Neuronal stem cell (in vitro differentiated cells): ENCODE results near the gene PDIA2.

Source experiments
- DNase-seq: peaks from one replicate; pipeline ENCODE4 v3.0.0-alpha.2; 2013; ENCODE audit warnings: low spot score
- H2AFZ ChIP-seq: one replicate; pipeline ENCODE4 v1.6.1; 2013; ENCODE audit warnings: mild to moderate bottlenecking, low read length, inconsistent platforms
- H2AK5ac ChIP-seq: 2 replicates; pipeline ENCODE4 v1.6.1; 2013; ENCODE audit warnings: low read depth, mild to moderate bottlenecking, inconsistent platforms, low read length, moderate library complexity, mixed read lengths
- H2BK120ac ChIP-seq: 2 replicates; pipeline ENCODE4 v1.6.1; 2013; ENCODE audit warnings: low read depth, mild to moderate bottlenecking, inconsistent platforms, low read length, moderate library complexity, mixed read lengths
- H2BK12ac ChIP-seq: one replicate; pipeline ENCODE4 v1.6.1; 2013; ENCODE audit warnings: low read length, inconsistent platforms
- H2BK15ac ChIP-seq: 2 replicates; pipeline ENCODE4 v1.6.1; 2013; ENCODE audit warnings: mild to moderate bottlenecking, low read length, inconsistent platforms, mixed read lengths
- H2BK5ac ChIP-seq: one replicate; pipeline ENCODE4 v1.6.1; 2013; ENCODE audit warnings: inconsistent platforms, mild to moderate bottlenecking, low read length, moderate library complexity
- H3K14ac ChIP-seq: one replicate; pipeline ENCODE4 v1.6.1; 2013; ENCODE audit warnings: low read length, inconsistent platforms
- H3K18ac ChIP-seq: 2 replicates; pipeline ENCODE4 v1.6.1; 2013; ENCODE audit warnings: low read length, inconsistent platforms
- H3K23ac ChIP-seq: 2 replicates; pipeline ENCODE4 v1.6.1; 2013; ENCODE audit warnings: low read depth, mild to moderate bottlenecking, mixed read lengths, low read length, inconsistent platforms; ENCODE audit not compliant: poor library complexity
- H3K27ac ChIP-seq: replicated peaks from 3 replicates; pipeline ENCODE4 v1.5.1; 2013; ENCODE audit warnings: low read length, inconsistent platforms
- H3K27me3 ChIP-seq, 3 experiments: 2 replicates each; pipeline ENCODE4 v1.6.1; 2013; ENCODE audit warnings: low read length in 3 of 3, mild to moderate bottlenecking in 2 of 3, inconsistent platforms in 1 of 3, low read depth in 1 of 3, mixed read lengths in 1 of 3, moderate library complexity in 1 of 3; ENCODE audit not compliant: control insufficient read depth in 3 of 3, insufficient read depth in 3 of 3
- H3K36me3 ChIP-seq, 2 donors: replicated peaks in 1 of 2; 2 replicates each; pipeline ENCODE4 v1.6.1; 2013; ENCODE audit warnings: low read length in 2 of 2; ENCODE audit not compliant: control insufficient read depth in 2 of 2, insufficient read depth in 2 of 2
- H3K4ac ChIP-seq: 2 replicates; pipeline ENCODE4 v1.6.1; 2013; ENCODE audit warnings: inconsistent platforms, mild to moderate bottlenecking, low read length, moderate library complexity
- H3K4me1 ChIP-seq, 2 donors: 1 replicate in 1 of 2; 2 replicates in 1 of 2; pipeline ENCODE4 v1.6.1; 2013; ENCODE audit warnings: low read length in 2 of 2, low read depth in 1 of 2; ENCODE audit not compliant: control insufficient read depth in 2 of 2, insufficient read depth in 1 of 2
- H3K4me2 ChIP-seq: one replicate; pipeline ENCODE4 v1.6.1; 2013; ENCODE audit warnings: mild to moderate bottlenecking, low read length, inconsistent platforms; ENCODE audit not compliant: insufficient read depth, poor library complexity, severe bottlenecking
- H3K4me3 ChIP-seq, 2 donors: 2 replicates each; pipeline ENCODE4 v1.5.1; 2013; ENCODE audit warnings: low read length in 2 of 2, mild to moderate bottlenecking in 2 of 2, inconsistent platforms in 1 of 2, moderate library complexity in 1 of 2
- H3K79me1 ChIP-seq: one replicate; pipeline ENCODE4 v1.6.1; 2013; ENCODE audit warnings: low read depth, mild to moderate bottlenecking, inconsistent platforms, low read length, moderate library complexity
- H3K9ac ChIP-seq: one replicate; pipeline ENCODE4 v1.6.1; 2013; ENCODE audit warnings: mild to moderate bottlenecking, low read depth, low read length, inconsistent platforms; ENCODE audit not compliant: poor library complexity
- H3K9me3 ChIP-seq, 2 donors: replicated peaks in 1 of 2; 2 replicates each; pipeline versions ENCODE3 to v1.6.1; 2013; ENCODE audit warnings: low read length in 2 of 2, mild to moderate bottlenecking in 2 of 2, inconsistent platforms in 1 of 2, low read depth in 1 of 2, mixed read lengths in 1 of 2, moderate library complexity in 1 of 2; ENCODE audit not compliant: control insufficient read depth in 2 of 2, insufficient read depth in 1 of 2
- H4K8ac ChIP-seq: one replicate; pipeline ENCODE4 v1.6.1; 2013; ENCODE audit warnings: low read depth, mild to moderate bottlenecking, inconsistent platforms, low read length, moderate library complexity
- H4K91ac ChIP-seq: one replicate; pipeline ENCODE4 v1.6.1; 2013; ENCODE audit warnings: low read length, low read depth, mild to moderate bottlenecking, inconsistent platforms; ENCODE audit not compliant: poor library complexity
- WGBS, 2 donors: extraction: QIAGEN DNeasy Blood & Tissue Kit; methylation state at CpG; one replicate each; pipeline ENCODE4 v1.1.7; 2013; ENCODE audit warnings: missing lambda C conversion rate in 2 of 2, mixed read lengths in 1 of 2; ENCODE audit not compliant: insufficient read length in 2 of 2, insufficient replicate concordance in 1 of 2; ENCODE audit errors: extremely low coverage in 2 of 2; 5-methylcytosine and 5-hydroxymethylcytosine counted together

The PDIA2 gene

GRCh38 chr16:280005-280460 is 2.9 kb upstream of the PDIA2 start:
- Histone ChIP-seq H4K91ac (no peak overlapping the region), H2BK5ac (no peak overlapping the region), H3K79me1 (no peaks in the 10 kb centered on the region), H3K4me3 (peak overlapping the region; percentile 15 to 75), H3K4ac (no peak overlapping the region), H3K4me2 (peak overlapping the region; percentile 98), H2BK12ac (peak overlapping the region; percentile 16), H3K18ac (peak overlapping the region; percentile 80), H3K4me1 (peaks cover 2 to 5% of the 10 kb centered on the region in 2 donors), H2AK5ac (peak overlapping the region; percentile 90), H2BK120ac (no peak overlapping the region), H3K9ac (no peak overlapping the region), H2BK15ac (no peak overlapping the region), H2AFZ (peak overlapping the region; percentile 40), H4K8ac (no peak overlapping the region), H3K9me3 (peaks cover 0 to 4% of the 10 kb centered on the region in 2 donors), H3K36me3 (no peaks in the 10 kb centered on the region), H3K23ac (peak overlapping the region; percentile 89), H3K14ac (no peak overlapping the region), H3K27me3 (peaks cover 2 to 63% (median 50%) of the 10 kb centered on the region in 3 experiments), H3K27ac (no peak overlapping the region)
- no CpG with 5 or more reads among the region's 47 CpGs for WGBS, 2 donors
- no peak for DNase-seq

- Histone ChIP-seq H3K79me1 (no peaks in the 10 kb centered on the region), H2AK5ac (peak within 1 kb of the TSS; percentile 90), H3K27me3 (peaks cover 2 to 59% (median 46%) of the 10 kb centered on the region in 3 experiments), H2BK15ac (peak within 1 kb of the TSS; percentile 81), H3K18ac (peak within 1 kb of the TSS; percentile 80), H3K4ac (no peak within 1 kb of the TSS), H3K14ac (no peak within 1 kb of the TSS), H3K36me3 (no peaks in the 10 kb centered on the region), H3K9ac (peak within 1 kb of the TSS; percentile 44), H3K4me1 (peaks cover 0 to 2% of the 10 kb centered on the region in 2 donors), H3K9me3 (peaks cover 0 to 5% of the 10 kb centered on the region in 2 donors), H2BK120ac (peak within 1 kb of the TSS; percentile 39), H4K8ac (no peak within 1 kb of the TSS), H4K91ac (no peak within 1 kb of the TSS), H2BK5ac (peak within 1 kb of the TSS; percentile 66), H2AFZ (peak within 1 kb of the TSS; percentile 91), H3K4me2 (peak within 1 kb of the TSS; percentile 98), H3K27ac (no peak within 1 kb of the TSS), H3K4me3 (peak within 1 kb of the TSS; percentile 37 to 79), H3K23ac (peak within 1 kb of the TSS; percentile 96), H2BK12ac (peak within 1 kb of the TSS; percentile 58)
- WGBS, 2 donors = no CpG with 5 or more reads among the region's 54 CpGs
- no peak for DNase-seq
These were observed 2.4 kb upstream of the PDIA2 start, which contains the start of gene ARHGDIG for GRCh38 chr16:280552-280951. TSS of gene ARHGDIG (plus strand) at chr16:280591. CDS start at chr16:280681, 90 bp downstream.

- H3K79me1 ChIP-seq = no peaks in the 10 kb centered on the region
- peaks cover 2 to 56% (median 42%) of the 10 kb centered on the region in 3 experiments for H3K27me3 ChIP-seq
- peak overlapping the region; percentile 81 for H2BK15ac ChIP-seq
- H3K4ac ChIP-seq = no peak overlapping the region
- WGBS, 2 donors = no CpG with 5 or more reads among the region's 27 CpGs
- peaks cover 0 to 2% of the 10 kb centered on the region in 2 donors for H3K4me1 ChIP-seq
- peak overlapping the region; percentile 37 to 79 for H3K4me3 ChIP-seq
- peak overlapping the region; percentile 71 for H3K18ac ChIP-seq
- no peak overlapping the region for H4K8ac ChIP-seq
- H3K36me3 ChIP-seq = no peaks in the 10 kb centered on the region
- H3K4me2 ChIP-seq = peak overlapping the region; percentile 98
- H3K9me3 ChIP-seq = peaks cover 0 to 5% of the 10 kb centered on the region in 2 donors
- H2BK5ac ChIP-seq = peak overlapping the region; percentile 66
- no peak overlapping the region for H4K91ac ChIP-seq
- peak overlapping the region; percentile 96 for H3K23ac ChIP-seq
- H2BK12ac ChIP-seq = peak overlapping the region; percentile 58
- H2BK120ac ChIP-seq = no peak overlapping the region
- H2AFZ ChIP-seq = peak overlapping the region; percentile 91
- H2AK5ac ChIP-seq = peak overlapping the region; percentile 70
- H3K14ac ChIP-seq = peak overlapping the region; percentile 21
- H3K27ac ChIP-seq = no peak overlapping the region
- DNase-seq = no peak
- H3K9ac ChIP-seq = no peak overlapping the region
These were observed 1.8 kb upstream of the PDIA2 start for GRCh38 chr16:280991-281659.

GRCh38 chr16:281660-282255 is 1.2 kb upstream of the PDIA2 start:
- no peak overlapping the region for H2AFZ ChIP-seq
- H2BK120ac ChIP-seq = no peak overlapping the region
- H2BK15ac ChIP-seq = no peak overlapping the region
- H2AK5ac ChIP-seq = peak overlapping the region; percentile 75
- no CpG with 5 or more reads among the region's 25 CpGs for WGBS, 2 donors
- H3K9ac ChIP-seq = peak overlapping the region; percentile 44
- H3K18ac ChIP-seq = peak overlapping the region; percentile 71
- H3K23ac ChIP-seq = peak overlapping the region; percentile 96
- no peaks in the 10 kb centered on the region for H3K4me1 ChIP-seq
- H3K4me2 ChIP-seq = no peak overlapping the region
- H3K27ac ChIP-seq = no peak overlapping the region
- H2BK5ac ChIP-seq = peak overlapping the region; percentile 66
- H3K79me1 ChIP-seq = no peaks in the 10 kb centered on the region
- H3K4me3 ChIP-seq = no peak overlapping the region
- H4K8ac ChIP-seq = no peak overlapping the region
- no peak overlapping the region for H4K91ac ChIP-seq
- peak overlapping the region; percentile 58 for H2BK12ac ChIP-seq
- peaks cover 5 to 10% of the 10 kb centered on the region in 2 donors for H3K9me3 ChIP-seq
- no peak overlapping the region for H3K4ac ChIP-seq
- no peak for DNase-seq
- H3K36me3 ChIP-seq = peaks cover 5% of the 10 kb centered on the region in 2 donors
- peaks cover 2 to 50% (median 36%) of the 10 kb centered on the region in 3 experiments for H3K27me3 ChIP-seq
- H3K14ac ChIP-seq = peak overlapping the region; percentile 21
